HCT116 (cell line): Measurements from ENCODE around the gene NBEAL2. TPM values are rescaled to one million over a fixed set of nuclear protein-coding genes. Genes with fewer than 3 reads are reported as not detected.

Source experiments
- ATAC-seq: fragments of 200-7000 bp; cut with Tn5 transposase; 2 replicates; pipeline ENCODE4 v1.9.1; 2020; ENCODE audit warnings: mild to moderate bottlenecking, moderate library complexity
- BruUV-seq: library from RNA; stranded (reverse); fragments of 400-500 nt; replicated peaks from 2 replicates; lab custom pipeline; 2021; lab: Mats Ljungman, UMichigan
- CTCF ChIA-PET: fragments of 300-600 bp; sonication (Branson Sonifier 250); formaldehyde crosslinking; loops from one replicate; lab custom pipeline; 2021; ENCODE audit warnings: antibody characterized with exemption; lab: Charles Lee
- POLR2A ChIA-PET: fragments of 300-600, 350-600 bp; sonication (Branson Sonifier 250); formaldehyde crosslinking; loops from one replicate; lab custom pipeline; 2021; ENCODE audit warnings: antibody characterized with exemption; lab: Charles Lee
- RAD21 ChIA-PET, 2 experiments: fragments of 300-600 bp; sonication (Branson Sonifier 250); formaldehyde crosslinking; loops; one replicate each; lab custom pipeline; 2023; ENCODE audit warnings: low total read pairs in 2 of 2; ENCODE audit not compliant: uncharacterized antibody in 2 of 2, unreplicated experiment in 2 of 2, low non-redundant PET in 1 of 2; lab: Charles Lee
- DNase-seq: peaks from one replicate; pipeline ENCODE4 v3.0.0-alpha.2; 2010; ENCODE audit warnings: low read depth, low spot score
- H2AFZ ChIP-seq: fragments of 200-600 bp; shearing (Covaris generic), sonication (generic); 2 replicates; pipeline ENCODE4 v1.6.1; 2017; ENCODE audit warnings: low read depth, mixed run types, mixed read lengths, antibody characterized with exemption, low read length; ENCODE audit not compliant: poor library complexity, severe bottlenecking
- H3K27ac ChIP-seq: 2 replicates; pipeline ENCODE4 v1.5.1; 2012; ENCODE audit warnings: low read depth, low read length
- H3K27me3 ChIP-seq: fragments of 200-600 bp; sonication (generic); 2 replicates; pipeline ENCODE4 v1.6.1; 2016; ENCODE audit warnings: mixed run types, low read length, mixed read lengths; ENCODE audit not compliant: insufficient read depth
- H3K36me3 ChIP-seq, 2 experiments: fragments of 200-500 bp in 1 of 2; fragments of 200-600 bp in 1 of 2; sonication (Bioruptor generic) in 1 of 2; sonication (generic) in 1 of 2; 2 replicates each; pipeline versions ENCODE4 v1.5.1 to v1.6.1; 2014 to 2016; ENCODE audit warnings: low read length in 2 of 2, inconsistent platforms in 1 of 2, mixed read lengths in 1 of 2, mixed run types in 1 of 2; ENCODE audit not compliant: insufficient read depth in 2 of 2, control insufficient read depth in 1 of 2
- H3K4me1 ChIP-seq, 2 experiments: fragments of 200-600 bp in 1 of 2; sonication (generic) in 1 of 2; 2 replicates each; pipeline versions ENCODE4 v1.5.1 to v1.6.1; 2012 to 2017; ENCODE audit warnings: low read length in 2 of 2, inconsistent platforms in 1 of 2, mild to moderate bottlenecking in 1 of 2, mixed read lengths in 1 of 2, mixed run types in 1 of 2, moderate library complexity in 1 of 2; ENCODE audit not compliant: insufficient read depth in 2 of 2, control insufficient read depth in 1 of 2
- H3K4me2 ChIP-seq: fragments of 200-600 bp; sonication (generic); 2 replicates; pipeline ENCODE4 v1.6.1; 2017; ENCODE audit warnings: mixed run types, low read length, mixed read lengths
- H3K4me3 ChIP-seq, 2 experiments: fragments of 200-600 bp in 1 of 2; sonication (generic) in 1 of 2; replicated peaks in 1 of 2; 2 replicates each; pipeline ENCODE4 v1.5.1; 2011 to 2016; ENCODE audit warnings: low read length in 2 of 2, control low read depth in 1 of 2, low read depth in 1 of 2, mild to moderate bottlenecking in 1 of 2, mixed read lengths in 1 of 2, mixed run types in 1 of 2
- H3K79me2 ChIP-seq: fragments of 200-600 bp; sonication (generic); 2 replicates; pipeline ENCODE4 v1.6.1; 2017; ENCODE audit warnings: mild to moderate bottlenecking, mixed run types, low read length, moderate library complexity, mixed read lengths; ENCODE audit not compliant: insufficient read depth
- H3K9ac ChIP-seq: fragments of 200-600 bp; sonication (generic); 2 replicates; pipeline ENCODE4 v1.6.1; 2016; ENCODE audit warnings: low read length, mixed read lengths
- H3K9me2 ChIP-seq: fragments of 200-600 bp; sonication (generic), shearing (Covaris generic); 2 replicates; pipeline ENCODE4 v1.6.1; 2017; ENCODE audit warnings: mixed run types, mild to moderate bottlenecking, moderate library complexity; ENCODE audit not compliant: insufficient read depth
- H3K9me3 ChIP-seq, 2 experiments: fragments of 200-500 bp in 1 of 2; fragments of 200-600 bp in 1 of 2; sonication (Bioruptor generic) in 1 of 2; sonication (generic) in 1 of 2; 2 replicates each; pipeline ENCODE4 v1.6.1; 2014 to 2017; ENCODE audit warnings: low read length in 2 of 2, mixed read lengths in 2 of 2, inconsistent platforms in 1 of 2, low read depth in 1 of 2, mild to moderate bottlenecking in 1 of 2, mixed run types in 1 of 2, moderate library complexity in 1 of 2; ENCODE audit not compliant: control insufficient read depth in 1 of 2, insufficient read depth in 1 of 2
- H4K20me1 ChIP-seq: fragments of 200-600 bp; sonication (generic), shearing (Covaris generic); 2 replicates; pipeline ENCODE4 v1.6.1; 2017; ENCODE audit warnings: mixed run types, mild to moderate bottlenecking, moderate library complexity; ENCODE audit not compliant: insufficient read depth
- CEBPB ChIP-seq: IDR thresholded peaks from 2 replicates; pipeline ENCODE4 v1.6.1; 2012; ENCODE audit warnings: low read depth
- ELF1 ChIP-seq: IDR thresholded peaks from 2 replicates; pipeline ENCODE4 v1.6.1; 2012; ENCODE audit warnings: low read depth, borderline replicate concordance
- EZH2 ChIP-seq: fragments of 200-600 bp; sonication (generic); IDR thresholded peaks from 2 replicates; pipeline ENCODE4 v1.6.1; 2017; ENCODE audit warnings: antibody characterized with exemption, mixed run types
- EZH2phosphoT487 ChIP-seq: fragments of 200-600 bp; IDR thresholded peaks from 2 replicates; pipeline ENCODE4 v1.6.1; 2018; ENCODE audit warnings: antibody characterized with exemption, borderline replicate concordance
- FOSL1 ChIP-seq: IDR thresholded peaks from 2 replicates; pipeline ENCODE4 v1.6.1; 2012; ENCODE audit warnings: low read depth
- POLR2A ChIP-seq: IDR thresholded peaks from 2 replicates; pipeline ENCODE4 v1.7.0; 2011; ENCODE audit warnings: borderline replicate concordance; ENCODE audit not compliant: insufficient read depth, insufficient read length; ENCODE audit errors: extremely low read depth
- POLR2AphosphoS5 ChIP-seq: IDR thresholded peaks from 2 replicates; pipeline ENCODE4 v1.6.1; 2011; ENCODE audit warnings: mild to moderate bottlenecking, low read depth, low read length, moderate library complexity
- SP1 ChIP-seq: IDR thresholded peaks from 2 replicates; pipeline ENCODE4 v1.6.1; 2012; ENCODE audit warnings: low read depth
- SRF ChIP-seq: IDR thresholded peaks from 2 replicates; pipeline ENCODE4 v1.6.1; 2012; ENCODE audit warnings: low read depth
- TCF7L2 ChIP-seq: IDR thresholded peaks from 2 replicates; pipeline ENCODE4 v1.7.0; 2011; ENCODE audit warnings: borderline replicate concordance, inconsistent platforms; ENCODE audit not compliant: insufficient read depth, insufficient read length; ENCODE audit errors: extremely low read depth
- ZFX ChIP-seq: fragments of 450-650 bp; IDR thresholded peaks from 2 replicates; pipeline ENCODE4 v1.6.1; 2017
- ZNF274 ChIP-seq: fragments of 200-500 bp; sonication (Bioruptor generic); IDR thresholded peaks from 2 replicates; pipeline ENCODE4 v1.6.1; 2014; ENCODE audit warnings: mild to moderate bottlenecking, low read depth, low read length, inconsistent platforms
- intact Hi-C: fragments of 100-400 bp; cut with micrococcal nuclease; formaldehyde crosslinking; loops from 2 replicates; pipeline ENCODE4 v1.10.0; 2022
- total RNA-seq: library from RNA; stranded (reverse); gene quantifications from one replicate; pipeline ENCODE4 v1.2.1, GENCODE V29; 2021; ENCODE audit not compliant: unreplicated experiment
- TF ChIP-seq, protein P1 (sequence below): IDR thresholded peaks from 2 replicates; pipeline ENCODE4 v1.6.1; 2012
- TF ChIP-seq, protein P2 (sequence below): IDR thresholded peaks from 2 replicates; pipeline ENCODE4 v1.6.1; 2011; ENCODE audit warnings: mild to moderate bottlenecking, low read length, moderate library complexity; ENCODE audit not compliant: insufficient replicate concordance; ENCODE audit errors: extremely low read depth

NBEAL2 gene
- total RNA-seq, 1 experiment from 2014 or later: 72.9 TPM

DNA sequence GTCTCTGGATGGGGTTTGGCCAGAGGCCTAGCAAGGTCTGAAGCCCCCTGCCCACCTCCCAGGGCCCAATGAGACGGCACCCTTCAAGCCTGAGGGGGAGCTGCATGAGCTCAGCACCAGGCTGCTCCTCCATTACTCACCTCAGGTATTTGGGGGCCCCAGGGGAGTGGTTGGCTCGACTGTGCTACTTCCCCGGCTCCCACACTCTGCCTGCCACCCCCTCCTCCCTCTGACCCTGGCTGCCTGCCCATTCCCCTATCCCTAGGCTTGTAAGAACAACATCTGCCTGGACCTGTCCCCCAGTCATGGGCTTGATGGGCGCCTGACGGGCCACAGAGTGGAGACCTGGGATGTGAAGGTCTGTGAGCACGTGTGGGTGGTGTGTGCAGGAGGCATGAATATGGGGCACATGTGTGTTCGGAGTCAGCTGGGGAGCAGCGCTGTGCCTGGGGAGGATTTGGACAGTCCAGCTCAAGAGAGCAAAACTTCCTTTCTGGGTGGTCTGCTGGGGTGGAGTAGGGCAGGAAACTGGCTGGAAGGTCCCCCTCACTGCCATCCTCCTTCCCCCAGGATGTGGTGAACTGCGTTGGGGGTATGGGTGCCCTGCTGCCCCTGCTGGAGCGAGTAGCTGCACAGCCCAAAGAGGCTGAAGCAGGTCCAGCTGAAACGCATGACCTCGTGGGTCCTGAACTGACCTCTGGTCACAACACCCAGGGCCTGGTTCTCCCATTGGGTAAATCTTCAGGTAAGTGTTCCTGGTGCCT lies 17.4 kb downstream of the NBEAL2 start:
- ChIA-PET CTCF (no interaction called here), RAD21 (no interaction called here), POLR2A (no interaction called here)
- no TSS peak for BruUV-seq
- no peak for TF ChIP-seq POLR2A
- no peak for TF ChIP-seq FOSL1
- TF ChIP-seq TCF7L2: no peak
- no peak for TF ChIP-seq SP1
- no peak for TF ChIP-seq ZNF274
- no peak for TF ChIP-seq EZH2phosphoT487
- TF ChIP-seq, protein P1, sequence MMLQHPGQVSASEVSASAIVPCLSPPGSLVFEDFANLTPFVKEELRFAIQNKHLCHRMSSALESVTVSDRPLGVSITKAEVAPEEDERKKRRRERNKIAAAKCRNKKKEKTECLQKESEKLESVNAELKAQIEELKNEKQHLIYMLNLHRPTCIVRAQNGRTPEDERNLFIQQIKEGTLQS: no peak
- TF ChIP-seq ZFX: no peak
- TF ChIP-seq CEBPB: no peak
- no peak for TF ChIP-seq POLR2AphosphoS5
- no peak for TF ChIP-seq EZH2
- no peak for TF ChIP-seq ELF1
- no peak for TF ChIP-seq SRF
- TF ChIP-seq, protein P2, sequence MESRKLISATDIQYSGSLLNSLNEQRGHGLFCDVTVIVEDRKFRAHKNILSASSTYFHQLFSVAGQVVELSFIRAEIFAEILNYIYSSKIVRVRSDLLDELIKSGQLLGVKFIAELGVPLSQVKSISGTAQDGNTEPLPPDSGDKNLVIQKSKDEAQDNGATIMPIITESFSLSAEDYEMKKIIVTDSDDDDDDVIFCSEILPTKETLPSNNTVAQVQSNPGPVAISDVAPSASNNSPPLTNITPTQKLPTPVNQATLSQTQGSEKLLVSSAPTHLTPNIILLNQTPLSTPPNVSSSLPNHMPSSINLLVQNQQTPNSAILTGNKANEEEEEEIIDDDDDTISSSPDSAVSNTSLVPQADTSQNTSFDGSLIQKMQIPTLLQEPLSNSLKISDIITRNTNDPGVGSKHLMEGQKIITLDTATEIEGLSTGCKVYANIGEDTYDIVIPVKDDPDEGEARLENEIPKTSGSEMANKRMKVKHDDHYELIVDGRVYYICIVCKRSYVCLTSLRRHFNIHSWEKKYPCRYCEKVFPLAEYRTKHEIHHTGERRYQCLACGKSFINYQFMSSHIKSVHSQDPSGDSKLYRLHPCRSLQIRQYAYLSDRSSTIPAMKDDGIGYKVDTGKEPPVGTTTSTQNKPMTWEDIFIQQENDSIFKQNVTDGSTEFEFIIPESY: no peak
- Histone ChIP-seq H3K4me3 (no peak overlapping the region), H3K27ac (no peak overlapping the region), H2AFZ (no peak overlapping the region), H3K9ac (no peak overlapping the region), H4K20me1 (no peaks in the 10 kb centered on the region), H3K9me3 (no peaks in the 10 kb centered on the region), H3K79me2 (no peaks in the 10 kb centered on the region), H3K9me2 (no peaks in the 10 kb centered on the region), H3K4me1 (peaks cover 0 to 15% of the 10 kb centered on the region in 2 experiments; a peak in 1 of 4 replicates), H3K36me3 (peaks cover 0 to 15% of the 10 kb centered on the region in 2 experiments; a peak in 2 of 4 replicates), H3K4me2 (no peak overlapping the region), H3K27me3 (no peaks in the 10 kb centered on the region)
- intact Hi-C loops: no loop called here
- DNase-seq: no peak
- ATAC-seq: no peak
